Activated CD4-positive, CD25-positive, alpha-beta regulatory T cell (primary cell): ENCODE results near the gene RAB7A.

ENCODE experiments used
- DNase-seq, 4 experiments: peaks; one replicate each; lab custom pipeline; 2025; lab: John Stamatoyannopoulos, UW

The RAB7A gene

GRCh38 chr3:128851601-128852000 is 125.6 kb downstream of the RAB7A start:
- DNase-seq: no peak

GRCh38 chr3:128853826-128854225 is 127.8 kb downstream of the RAB7A start:
- DNase-seq: no peak

- no peak for DNase-seq
Measured at GRCh38 chr3:128854475-128854874, 128.5 kb downstream of the RAB7A start.

- DNase-seq: no peak
Measured at GRCh38 chr3:128855569-128855968, 129.6 kb downstream of the RAB7A start.

GRCh38 chr3:128858167-128858566 is 132.2 kb downstream of the RAB7A start:
- DNase-seq: no peak

- DNase-seq: no peak
Measured at GRCh38 chr3:128859630-128860029, 133.6 kb downstream of the RAB7A start.

GRCh38 chr3:128861491-128861890 is 135.5 kb downstream of the RAB7A start:
- DNase-seq: no peak

GRCh38 chr3:128863560-128863959 is 137.6 kb downstream of the RAB7A start:
- DNase-seq: no peak
